HG02970 (cell line): ENCODE measurements around the gene ZNF414.

Experiments used
- ATAC-seq: cut with Tn5 transposase; IDR thresholded peaks from one replicate; pipeline ENCODE4 v1.9.1; 2021; ENCODE audit warnings: mild to moderate bottlenecking, moderate library complexity, moderate number of reproducible peaks; ENCODE audit not compliant: unreplicated experiment, low FRiP score

Gene ZNF414

DNA sequence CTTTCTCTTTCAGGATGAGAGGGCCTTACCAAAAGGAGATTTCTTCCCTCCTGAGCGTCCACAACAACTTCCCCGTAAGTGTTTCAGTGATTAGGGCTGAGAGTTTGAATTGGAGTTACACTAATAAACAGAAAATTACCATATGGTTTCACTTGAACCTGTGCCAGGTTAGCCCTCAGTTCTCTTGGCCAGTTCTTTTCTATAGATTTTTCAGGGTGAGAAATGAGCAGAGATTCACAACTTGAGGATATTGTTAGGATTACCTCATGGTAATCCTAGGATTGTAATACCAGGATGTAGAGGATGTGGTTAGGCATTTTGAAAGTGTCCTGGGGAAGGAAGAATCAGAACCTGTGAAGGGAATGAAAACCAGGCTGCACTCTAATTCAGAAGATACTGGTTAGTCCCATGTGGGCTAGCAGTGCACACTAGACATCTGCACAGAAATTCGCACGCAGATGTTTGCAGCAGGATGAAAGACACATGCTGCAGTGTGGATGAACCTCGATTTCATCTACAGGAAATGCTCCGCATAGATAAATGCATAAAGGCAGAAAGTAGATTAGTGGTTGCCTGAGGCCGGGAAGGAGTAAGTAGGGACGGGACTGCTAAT, 45.1 kb downstream of the ZNF414 start:
- no peak for ATAC-seq

DNA sequence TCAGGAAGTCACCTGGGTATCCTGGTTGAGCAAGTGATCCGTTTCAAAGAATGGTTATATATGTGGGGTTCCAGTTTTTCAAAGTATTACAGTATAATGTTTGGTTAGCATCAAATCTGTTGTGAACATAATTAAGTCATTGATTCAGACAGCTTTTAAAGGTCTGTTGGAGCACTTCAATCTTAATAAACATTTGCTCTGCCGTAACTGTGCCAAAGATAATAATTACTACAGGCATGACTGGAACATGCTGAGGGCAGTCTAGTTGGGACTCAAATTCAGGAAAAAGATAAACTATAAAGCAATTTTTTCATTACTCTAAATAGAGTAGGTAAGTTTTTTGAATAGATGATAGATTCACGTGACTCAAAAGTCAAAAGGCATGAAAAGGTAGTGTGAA, 45.8 kb downstream of the ZNF414 start:
- ATAC-seq: no peak

DNA sequence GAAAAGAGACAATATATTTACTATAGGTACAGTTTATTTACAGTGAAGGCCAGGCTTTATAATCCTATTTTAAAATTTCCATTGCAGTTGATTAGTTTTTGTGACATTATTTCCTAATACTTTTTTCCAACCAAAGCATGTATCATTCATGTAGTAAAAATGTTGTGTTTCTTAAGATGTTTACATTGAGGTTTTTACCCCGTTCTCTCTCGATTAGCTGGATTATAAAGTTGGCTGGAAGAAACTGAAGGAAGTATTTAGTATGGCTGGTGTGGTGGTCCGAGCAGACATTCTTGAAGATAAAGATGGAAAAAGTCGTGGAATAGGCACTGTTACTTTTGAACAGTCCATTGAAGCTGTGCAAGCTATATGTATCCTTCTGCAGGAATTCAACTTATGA, 47.9 kb downstream of the ZNF414 start:
- ATAC-seq: no peak

DNA sequence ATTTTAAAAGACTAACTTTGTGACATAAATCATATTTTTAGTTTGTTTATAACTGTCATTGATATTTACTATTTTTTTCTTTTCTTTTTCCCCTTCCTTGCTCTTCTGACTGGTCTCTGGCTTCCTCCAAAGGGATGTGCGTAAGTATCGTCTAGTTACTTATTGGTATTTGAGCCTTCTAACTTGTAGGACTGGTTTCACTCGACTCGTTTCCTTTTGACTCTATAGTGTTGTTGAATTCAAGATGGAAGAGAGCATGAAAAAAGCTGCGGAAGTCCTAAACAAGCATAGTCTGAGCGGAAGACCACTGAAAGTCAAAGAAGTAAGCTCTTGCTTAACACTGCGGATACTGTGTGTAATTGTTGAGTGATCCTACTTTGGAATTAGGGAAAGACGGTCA, 50.6 kb downstream of the ZNF414 start:
- ATAC-seq: no peak

DNA sequence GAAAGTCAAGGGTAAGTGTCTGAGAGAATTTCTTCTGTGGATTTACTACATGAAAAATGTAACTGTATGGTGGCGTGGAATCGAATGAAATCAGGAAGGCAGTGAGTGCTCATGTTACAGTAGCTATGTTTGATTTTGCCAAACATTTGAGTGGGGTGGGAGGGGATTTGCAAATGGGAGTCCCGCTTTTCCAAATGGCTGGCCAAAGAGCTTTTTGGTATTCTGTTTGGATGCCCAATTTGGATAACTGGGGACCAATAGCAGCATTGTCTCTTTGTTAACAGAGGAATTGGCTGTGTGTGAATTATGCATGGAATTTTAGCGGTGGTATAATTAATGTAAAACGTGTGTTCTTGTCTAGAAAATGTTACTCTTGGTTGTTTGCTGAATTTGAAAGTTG, 51.4 kb downstream of the ZNF414 start:
- no peak for ATAC-seq

DNA sequence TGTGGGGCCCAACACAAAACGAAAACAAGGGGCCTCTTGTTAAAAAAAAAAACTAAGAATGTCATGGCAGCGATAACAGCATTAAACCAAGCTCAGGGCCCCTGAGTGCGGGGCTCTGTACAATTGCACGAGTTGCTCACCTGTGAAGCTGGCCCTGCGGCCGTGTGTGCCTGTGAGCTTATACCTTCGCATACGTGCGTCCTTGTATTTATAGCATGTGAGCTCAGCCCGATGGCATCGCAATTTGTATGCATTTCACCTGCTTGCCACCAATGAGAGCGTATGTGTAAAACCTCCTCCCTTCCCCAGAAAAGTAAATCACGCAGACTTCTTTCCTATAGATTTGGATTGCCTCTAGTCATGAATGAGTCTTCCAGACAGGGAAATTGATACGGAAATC, 52.1 kb downstream of the ZNF414 start:
- no peak for ATAC-seq

DNA sequence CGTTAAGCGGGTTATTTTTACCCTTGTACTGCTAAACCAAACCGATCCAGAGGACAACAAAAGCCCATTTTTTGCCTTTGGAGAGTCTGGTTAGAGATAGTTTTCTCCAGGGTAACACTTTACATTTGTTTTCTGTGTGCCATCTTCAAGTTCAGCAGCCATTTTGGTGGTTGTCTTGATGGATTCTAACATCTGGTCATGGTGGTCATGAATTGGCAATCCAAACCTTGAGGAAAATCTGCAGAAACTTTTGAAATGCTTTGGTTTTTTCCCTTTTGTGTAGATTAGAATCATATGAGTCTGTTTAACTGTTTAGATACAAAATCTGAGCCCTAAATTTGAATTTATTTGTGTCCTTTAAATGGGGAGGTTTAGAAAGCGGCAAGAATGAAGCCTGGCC, 52.6 kb downstream of the ZNF414 start:
- ATAC-seq: no peak

DNA sequence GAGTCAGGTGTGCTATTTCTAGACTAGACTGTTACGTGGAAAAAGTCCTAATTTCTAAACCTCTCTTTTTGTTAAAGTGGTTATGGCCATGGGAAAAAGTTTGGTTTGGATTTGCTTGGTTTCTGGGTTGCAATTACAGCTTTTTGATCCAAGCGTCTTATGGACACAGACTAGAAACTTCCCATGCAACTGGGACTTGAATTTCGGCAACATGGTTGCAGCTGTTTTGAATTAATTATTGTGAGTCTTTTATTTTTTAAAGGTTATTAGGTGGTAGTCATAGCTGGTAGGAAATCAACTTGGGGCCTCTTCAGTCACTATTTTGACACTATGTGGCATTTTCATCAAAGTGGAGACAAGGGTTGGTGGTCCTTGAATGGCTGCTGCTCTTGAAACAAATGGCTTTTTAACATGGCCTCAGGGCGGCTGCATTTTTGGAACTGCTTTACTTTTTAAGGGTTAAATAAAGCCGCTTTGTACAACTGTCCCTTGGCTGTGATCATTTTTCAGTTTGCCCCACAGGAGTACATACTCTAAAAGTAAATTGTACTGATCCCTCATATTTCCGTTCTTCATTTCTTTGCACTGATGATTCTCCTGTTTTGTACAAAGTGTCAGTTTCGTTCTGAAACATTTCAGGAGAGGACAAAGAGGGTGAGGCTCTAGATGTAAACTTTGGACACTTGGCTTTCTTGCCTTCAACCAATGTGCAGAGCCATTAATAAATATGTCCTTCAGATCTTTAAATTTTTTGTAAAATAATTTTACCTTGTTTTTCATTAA, 53.3 kb downstream of the ZNF414 start:
- ATAC-seq: no peak
